ENCODE measurements around the gene PDZD2.

GRCh38 chr5:31911291-31912265, 272.6 kb downstream of the PDZD2 start:
- TF ChIP-seq CTCF (IDR thresholded peaks at IDR 0.05; ENCODE audit: low read depth, low read length, poor library complexity, severe bottlenecking) = no peak
- no peak for TF ChIP-seq EZH2phosphoT487 (IDR thresholded peaks at IDR 0.05; ENCODE audit: borderline replicate concordance, low read length)

Data from DOHH2 (cell line).